Measurements from ENCODE around the gene SPNS3.
A peak's percentile ranks its signal among the peaks of the same experiment; 100 is the strongest.

The SPNS3 gene

GRCh38 chr17:4527134-4527533, 93.4 kb downstream of the SPNS3 start:
- DNase-seq (ENCODE audit: low spot score): no peak

- no peak for DNase-seq (ENCODE audit: low spot score)
These were observed 93.9 kb downstream of the SPNS3 start for GRCh38 chr17:4527566-4528125.

GRCh38 chr17:4529533-4530152, 95.9 kb downstream of the SPNS3 start:
- DNase-seq (ENCODE audit: low spot score): no peak

GRCh38 chr17:4530799-4531730, 97.3 kb downstream of the SPNS3 start:
- DNase-seq (ENCODE audit: low spot score): no peak

GRCh38 chr17:4531988-4532736, 98.4 kb downstream of the SPNS3 start:
- DNase-seq (ENCODE audit: low spot score): no peak

GRCh38 chr17:4532860-4533522, 99.3 kb downstream of the SPNS3 start:
- no peak for DNase-seq (ENCODE audit: low spot score)

- peak; percentile 98 for DNase-seq (ENCODE audit: low spot score)
These were observed 100.1 kb downstream of the SPNS3 start for GRCh38 chr17:4533523-4534504.

- no peak for DNase-seq (ENCODE audit: low spot score)
These were observed 100.8 kb downstream of the SPNS3 start for GRCh38 chr17:4534515-4534914.

- DNase-seq (ENCODE audit: low spot score): peak; percentile 17
These were observed 101.4 kb downstream of the SPNS3 start for GRCh38 chr17:4534928-4535666.

- DNase-seq (ENCODE audit: low spot score): no peak
These were observed 102.0 kb downstream of the SPNS3 start for GRCh38 chr17:4535667-4536258.

- no peak for DNase-seq (ENCODE audit: low spot score)
These were observed 102.6 kb downstream of the SPNS3 start for GRCh38 chr17:4536259-4536741.

- peak; percentile 53 for DNase-seq (ENCODE audit: low spot score)
These were observed 103.1 kb downstream of the SPNS3 start for GRCh38 chr17:4536742-4537411.

All from pons (tissue), 1 donor.